ENCODE data around the gene SCCPDH.
"Not testable (repeated sequence)": the region's sequence is repeated elsewhere in the genome, so short reads cannot be mapped to it uniquely, and the experiment has no call there.

The SCCPDH gene

GRCh38 chr1:246703581-246703980, 20.6 kb upstream of the SCCPDH start:
- TF ChIP-seq PAX5 (IDR thresholded peaks at IDR 0.05; ENCODE audit: insufficient read depth, low read length, severe bottlenecking) (no peak), SPI1 (IDR thresholded peaks at IDR 0.05; ENCODE audit: low read depth, low read length) (no peak), POLR2A (IDR thresholded peaks at IDR 0.05; ENCODE audit: low read depth, low read length) (no peak), TAF1 (IDR thresholded peaks at IDR 0.05; ENCODE audit: low read depth, low read length) (no peak), POLR2AphosphoS5 (IDR thresholded peaks at IDR 0.05; ENCODE audit: low read depth, low read length) (no peak), POU2F2 (IDR thresholded peaks at IDR 0.05; ENCODE audit: low read depth, low read length) (no peak)
- FAIRE-seq (no peak), DNase-seq (ENCODE audit: insufficient read length, low spot score) (no peak)

GRCh38 chr1:246705368-246705767, 18.8 kb upstream of the SCCPDH start:
- FAIRE-seq (no peak), DNase-seq (ENCODE audit: insufficient read length, low spot score) (no peak)
- TF ChIP-seq SPI1 (IDR thresholded peaks at IDR 0.05; ENCODE audit: low read depth, low read length) (no peak), POLR2A (IDR thresholded peaks at IDR 0.05; ENCODE audit: low read depth, low read length) (no peak), TAF1 (IDR thresholded peaks at IDR 0.05; ENCODE audit: low read depth, low read length) (no peak), POLR2AphosphoS5 (IDR thresholded peaks at IDR 0.05; ENCODE audit: low read depth, low read length) (no peak), POU2F2 (IDR thresholded peaks at IDR 0.05; ENCODE audit: low read depth, low read length) (no peak), PAX5 (IDR thresholded peaks at IDR 0.05; ENCODE audit: insufficient read depth, low read length, severe bottlenecking) (no peak)

GRCh38 chr1:246708166-246708565, 16.0 kb upstream of the SCCPDH start:
- FAIRE-seq = no peak
- TF ChIP-seq PAX5 (IDR thresholded peaks at IDR 0.05; ENCODE audit: insufficient read depth, low read length, severe bottlenecking) = no peak
- no peak for TF ChIP-seq POLR2AphosphoS5 (IDR thresholded peaks at IDR 0.05; ENCODE audit: low read depth, low read length)
- TF ChIP-seq POU2F2 (IDR thresholded peaks at IDR 0.05; ENCODE audit: low read depth, low read length) = no peak
- no peak for TF ChIP-seq SPI1 (IDR thresholded peaks at IDR 0.05; ENCODE audit: low read depth, low read length)
- no peak for TF ChIP-seq POLR2A (IDR thresholded peaks at IDR 0.05; ENCODE audit: low read depth, low read length)
- TF ChIP-seq TAF1 (IDR thresholded peaks at IDR 0.05; ENCODE audit: low read depth, low read length) = no peak
- no peak for DNase-seq (ENCODE audit: insufficient read length, low spot score)

GRCh38 chr1:246709196-246709595, 15.0 kb upstream of the SCCPDH start:
- no peak for DNase-seq (ENCODE audit: insufficient read length, low spot score)
- FAIRE-seq = no peak
- TF ChIP-seq POLR2A (IDR thresholded peaks at IDR 0.05; ENCODE audit: low read depth, low read length) = no peak
- TF ChIP-seq PAX5 (IDR thresholded peaks at IDR 0.05; ENCODE audit: insufficient read depth, low read length, severe bottlenecking) = no peak
- no peak for TF ChIP-seq POU2F2 (IDR thresholded peaks at IDR 0.05; ENCODE audit: low read depth, low read length)
- no peak for TF ChIP-seq SPI1 (IDR thresholded peaks at IDR 0.05; ENCODE audit: low read depth, low read length)
- no peak for TF ChIP-seq TAF1 (IDR thresholded peaks at IDR 0.05; ENCODE audit: low read depth, low read length)
- no peak for TF ChIP-seq POLR2AphosphoS5 (IDR thresholded peaks at IDR 0.05; ENCODE audit: low read depth, low read length)

- FAIRE-seq = no peak
- TF ChIP-seq SPI1 (IDR thresholded peaks at IDR 0.05; ENCODE audit: low read depth, low read length) (no peak), POU2F2 (IDR thresholded peaks at IDR 0.05; ENCODE audit: low read depth, low read length) (no peak), POLR2AphosphoS5 (IDR thresholded peaks at IDR 0.05; ENCODE audit: low read depth, low read length) (no peak), POLR2A (IDR thresholded peaks at IDR 0.05; ENCODE audit: low read depth, low read length) (no peak), PAX5 (IDR thresholded peaks at IDR 0.05; ENCODE audit: insufficient read depth, low read length, severe bottlenecking) (no peak), TAF1 (IDR thresholded peaks at IDR 0.05; ENCODE audit: low read depth, low read length) (no peak)
- DNase-seq (ENCODE audit: insufficient read length, low spot score) = no peak
Observed at GRCh38 chr1:246709835-246710234, 14.4 kb upstream of the SCCPDH start.

GRCh38 chr1:246711548-246712003, 12.6 kb upstream of the SCCPDH start:
- TF ChIP-seq POLR2AphosphoS5 (IDR thresholded peaks at IDR 0.05; ENCODE audit: low read depth, low read length) (no peak), PAX5 (IDR thresholded peaks at IDR 0.05; ENCODE audit: insufficient read depth, low read length, severe bottlenecking) (no peak), POLR2A (IDR thresholded peaks at IDR 0.05; ENCODE audit: low read depth, low read length) (no peak), SPI1 (IDR thresholded peaks at IDR 0.05; ENCODE audit: low read depth, low read length) (no peak), TAF1 (IDR thresholded peaks at IDR 0.05; ENCODE audit: low read depth, low read length) (no peak), POU2F2 (IDR thresholded peaks at IDR 0.05; ENCODE audit: low read depth, low read length) (no peak)
- FAIRE-seq (no peak), DNase-seq (ENCODE audit: insufficient read length, low spot score) (no peak)

- FAIRE-seq; DNase-seq (ENCODE audit: insufficient read length, low spot score): not testable (repeated sequence)
Observed at GRCh38 chr1:246712428-246712827, 11.8 kb upstream of the SCCPDH start.

- FAIRE-seq; DNase-seq (ENCODE audit: insufficient read length, low spot score): not testable (repeated sequence)
Observed at GRCh38 chr1:246719361-246719760, 4.8 kb upstream of the SCCPDH start.

- not testable (repeated sequence) for FAIRE-seq; DNase-seq (ENCODE audit: insufficient read length, low spot score)
Observed at GRCh38 chr1:246720814-246721213, 3.4 kb upstream of the SCCPDH start.

GRCh38 chr1:246722720-246723119, 1.5 kb upstream of the SCCPDH start:
- no peak for DNase-seq (ENCODE audit: insufficient read length, low spot score)
- TF ChIP-seq POU2F2 (IDR thresholded peaks at IDR 0.05; ENCODE audit: low read depth, low read length) (no peak), POLR2A (IDR thresholded peaks at IDR 0.05; ENCODE audit: low read depth, low read length) (no peak), TAF1 (IDR thresholded peaks at IDR 0.05; ENCODE audit: low read depth, low read length) (no peak)
- FAIRE-seq = no peak

- peak; percentile 27 for DNase-seq (ENCODE audit: insufficient read length, low spot score)
- TF ChIP-seq TAF1 (IDR thresholded peaks at IDR 0.05; ENCODE audit: low read depth, low read length) (no peak), POU2F2 (IDR thresholded peaks at IDR 0.05; ENCODE audit: low read depth, low read length) (no peak), POLR2A (IDR thresholded peaks at IDR 0.05; ENCODE audit: low read depth, low read length) (no peak; the same call in 1 of the 2 replicates), SPI1 (IDR thresholded peaks at IDR 0.05; ENCODE audit: low read depth, low read length) (no peak), POLR2AphosphoS5 (IDR thresholded peaks at IDR 0.05; ENCODE audit: low read depth, low read length) (no peak), PAX5 (IDR thresholded peaks at IDR 0.05; ENCODE audit: insufficient read depth, low read length, severe bottlenecking) (no peak)
- FAIRE-seq = peak; percentile 35
Observed at GRCh38 chr1:246724731-246725095, 504 bp downstream of the SCCPDH start.
